K562 (cell line): ENCODE measurements around the gene GJC2. TPM values are rescaled to one million over a fixed set of nuclear protein-coding genes. Genes with fewer than 3 reads are reported as not detected.

Experiments used
- ARID2 ChIP-seq: fragments of 450-650 bp; IDR thresholded peaks from 2 replicates; pipeline ENCODE4 v1.6.1; 2017; ENCODE audit warnings: antibody characterized with exemption, mild to moderate bottlenecking
- ATF7 ChIP-seq: fragments of 450-650 bp; IDR thresholded peaks from 2 replicates; pipeline ENCODE4 v1.7.1; 2014; ENCODE audit warnings: mild to moderate bottlenecking, moderate library complexity
- CAMTA2 ChIP-seq: fragments of 250-450 bp; sonication (Bioruptor Pico); conservative IDR thresholded peaks from 2 replicates; pipeline ENCODE4 v1.5.1; 2022
- FIP1L1 ChIP-seq: fragments of 200-400 bp; formaldehyde crosslinking; IDR thresholded peaks from 2 replicates; pipeline ENCODE4 v1.6.1; 2018; ENCODE audit warnings: mild to moderate bottlenecking, low read depth, low read length; ENCODE audit not compliant: poor library complexity, severe bottlenecking
- JUN ChIP-seq, 2 experiments: sonication (generic) in 1 of 2; formaldehyde crosslinking in 1 of 2; IDR thresholded peaks; 2 replicates each; pipeline versions ENCODE4 v1.6.1 to v1.8.0; 2012 to 2022; ENCODE audit warnings: borderline replicate concordance in 2 of 2, mild to moderate bottlenecking in 2 of 2, improper control_type of control experiment in 1 of 2, low read depth in 1 of 2, low read length in 1 of 2, missing genetic modification reagents in 1 of 2
- MAZ ChIP-seq, 2 experiments: fragments of 450-650 bp in 1 of 2; sonication (generic) in 1 of 2; formaldehyde crosslinking; IDR thresholded peaks in 1 of 2; conservative IDR thresholded peaks in 1 of 2; 2 replicates each; pipeline versions ENCODE4 v1.4.0 to v1.5.0; 2020; ENCODE audit warnings: mild to moderate bottlenecking in 1 of 2, missing genetic modification reagents in 1 of 2
- MTA2 ChIP-seq: fragments of 450-650 bp; IDR thresholded peaks from 2 replicates; pipeline ENCODE4 v1.6.1; 2016; ENCODE audit warnings: low read depth
- PHF8 ChIP-seq: fragments of 200-600 bp; sonication (generic); IDR thresholded peaks from 2 replicates; pipeline ENCODE4 v1.6.1; 2012; ENCODE audit warnings: mixed run types, mild to moderate bottlenecking, inconsistent platforms, low read length, moderate library complexity, borderline replicate concordance
- PTRF ChIP-seq: fragments of 450-650 bp; IDR thresholded peaks from 2 replicates; pipeline ENCODE4 v1.6.1; 2016; ENCODE audit warnings: mild to moderate bottlenecking, missing genetic modification characterization, missing compliant biosample characterization
- PYGO2 ChIP-seq: fragments of 450-650 bp; IDR thresholded peaks from 2 replicates; pipeline ENCODE4 v1.6.1; 2016; ENCODE audit warnings: mild to moderate bottlenecking, missing genetic modification characterization, moderate library complexity, missing compliant biosample characterization
- SMAD3 ChIP-seq: fragments of 450-650 bp; formaldehyde crosslinking; conservative IDR thresholded peaks from 2 replicates; pipeline ENCODE4 v1.4.0; 2020; ENCODE audit warnings: mild to moderate bottlenecking
- TSC22D4 ChIP-seq: fragments of 450-650 bp; IDR thresholded peaks from 2 replicates; pipeline ENCODE4 v1.6.1; 2016; ENCODE audit warnings: missing genetic modification characterization, missing biosample characterization, control low read depth
- ZNF644 ChIP-seq: fragments of 200-800 bp; sonication (Bioruptor generic); IDR thresholded peaks from 2 replicates; pipeline ENCODE4 v1.6.1; 2016; ENCODE audit warnings: low read depth, missing genetic modification characterization, missing compliant biosample characterization
- ZNF764 ChIP-seq: fragments of 250-450 bp; sonication (Bioruptor Pico); IDR thresholded peaks from 2 replicates; pipeline ENCODE4 v1.4.0; 2020; ENCODE audit warnings: low read depth, mild to moderate bottlenecking, moderate library complexity
- ZNF77 ChIP-seq: fragments of 250-450 bp; sonication (Bioruptor Pico); IDR thresholded peaks from 2 replicates; pipeline ENCODE4 v1.5.0; 2020
- ZNF79 ChIP-seq: fragments of 250-450 bp; sonication (Bioruptor Pico); IDR thresholded peaks from 2 replicates; pipeline ENCODE4 v1.4.0; 2020; ENCODE audit warnings: low read depth, mild to moderate bottlenecking, moderate library complexity
- ZSCAN32 ChIP-seq: fragments of 450-650 bp; formaldehyde crosslinking; IDR thresholded peaks from 2 replicates; pipeline ENCODE4 v1.4.0; 2020; ENCODE audit warnings: mild to moderate bottlenecking, moderate library complexity
- polyA plus RNA-seq, 8 experiments: library from polyadenylated mRNA; depleted of rRNA in 4 of 8; stranded (reverse) in 5 of 8; unstranded in 3 of 8; fragments of >200 nt; fragmentation: Nextera tagmentation in 2 of 8; fragmentation: Illumina TruSeq in 1 of 8; extraction: Ambion mirVana in 2 of 8; extraction: Trizol in 1 of 8; gene quantifications; 2 replicates each; pipeline versions ENCODE4 v1.2.1 to v1.2.3, GENCODE V29; 2011 to 2014; ENCODE audit warnings: inconsistent platforms in 1 of 8, missing spikeins in 1 of 8
- total RNA-seq, 7 experiments: library from RNA; depleted of rRNA in 6 of 7; stranded (reverse); fragments of >200 nt in 6 of 7; fragmentation: Illumina TruSeq in 2 of 7; extraction: Trizol in 2 of 7; gene quantifications; 2 replicates each; pipeline versions ENCODE4 v1.2.1 to v1.2.3, GENCODE V29; 2011 to 2021; ENCODE audit warnings: low replicate concordance in 1 of 7
- TF ChIP-seq, protein P1 (sequence below): conservative IDR thresholded peaks from 2 replicates; pipeline ENCODE4 v1.6.1; 2011; ENCODE audit warnings: low read depth, mild to moderate bottlenecking, low read length; ENCODE audit not compliant: control insufficient read depth
- TF ChIP-seq, protein P2 (sequence below): fragments of 450-650 bp; conservative IDR thresholded peaks from 2 replicates; pipeline ENCODE4 v1.6.1; 2016; ENCODE audit warnings: missing genetic modification characterization, low read depth, mild to moderate bottlenecking, control low read depth, missing compliant biosample characterization

GJC2 gene
- total and polyA plus RNA-seq, 9 of the 15 experiments (the other 6 are each of a cell fraction or from before 2014, with no cell fraction given) = 0.03 to 0.62 (median 0.11) TPM; not detected in 2

DNA sequence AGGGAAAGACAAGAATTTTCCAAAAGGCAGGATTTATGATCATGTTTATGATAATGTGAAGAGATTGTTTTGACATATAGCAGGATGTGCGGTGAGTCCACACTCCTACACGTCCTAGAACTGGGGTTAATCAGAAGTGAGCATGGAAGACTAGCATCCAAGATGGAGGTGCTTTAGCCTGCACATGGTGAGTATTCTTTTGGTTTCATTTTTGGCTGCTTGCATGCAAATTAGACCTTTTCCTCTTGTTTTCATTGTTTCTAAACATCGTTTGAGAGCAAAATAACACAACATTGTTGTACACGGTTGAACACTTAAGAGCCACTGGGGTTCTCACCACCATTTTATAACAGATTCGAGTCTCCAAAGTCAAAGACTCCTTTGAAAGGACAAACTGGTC is 24.5 kb upstream of the GJC2 start (continued):
- TF ChIP-seq, protein P1, sequence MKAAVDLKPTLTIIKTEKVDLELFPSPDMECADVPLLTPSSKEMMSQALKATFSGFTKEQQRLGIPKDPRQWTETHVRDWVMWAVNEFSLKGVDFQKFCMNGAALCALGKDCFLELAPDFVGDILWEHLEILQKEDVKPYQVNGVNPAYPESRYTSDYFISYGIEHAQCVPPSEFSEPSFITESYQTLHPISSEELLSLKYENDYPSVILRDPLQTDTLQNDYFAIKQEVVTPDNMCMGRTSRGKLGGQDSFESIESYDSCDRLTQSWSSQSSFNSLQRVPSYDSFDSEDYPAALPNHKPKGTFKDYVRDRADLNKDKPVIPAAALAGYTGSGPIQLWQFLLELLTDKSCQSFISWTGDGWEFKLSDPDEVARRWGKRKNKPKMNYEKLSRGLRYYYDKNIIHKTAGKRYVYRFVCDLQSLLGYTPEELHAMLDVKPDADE = no peak
- TF ChIP-seq MTA2 (no peak), SMAD3 (CRISPR knock-in tag) (peak; percentile 68; the same call in 1 of the 2 replicates), PYGO2 (tag) (no peak), JUN (IDR thresholded peaks at IDR 0.05; ENCODE audit: borderline replicate concordance, low read depth, low read length) (no peak), JUN (CRISPR knock-in tag; IDR thresholded peaks at IDR 0.05; ENCODE audit: borderline replicate concordance) (no peak), MAZ (CRISPR knock-in tag; conservative IDR thresholded peaks at IDR 0.05 in 1 of 2, IDR thresholded peaks at IDR 0.05 in 1 of 2) (no peak), ARID2 (no peak), ZNF764 (CRISPR knock-in tag) (no peak), ZNF77 (CRISPR knock-in tag) (no peak), ZSCAN32 (CRISPR knock-in tag) (no peak), PTRF (tag) (peak; percentile 90), FIP1L1 (no peak), PHF8 (no peak), ZNF79 (0 out of 2 replicates have a peak, but pooled peaks have one; percentile 50), TSC22D4 (tag) (no peak), CAMTA2 (CRISPR knock-in tag) (no peak), ZNF644 (tag) (peak; percentile 81; the same call in 1 of the 2 replicates), ATF7 (no peak)
- TF ChIP-seq, protein P2, sequence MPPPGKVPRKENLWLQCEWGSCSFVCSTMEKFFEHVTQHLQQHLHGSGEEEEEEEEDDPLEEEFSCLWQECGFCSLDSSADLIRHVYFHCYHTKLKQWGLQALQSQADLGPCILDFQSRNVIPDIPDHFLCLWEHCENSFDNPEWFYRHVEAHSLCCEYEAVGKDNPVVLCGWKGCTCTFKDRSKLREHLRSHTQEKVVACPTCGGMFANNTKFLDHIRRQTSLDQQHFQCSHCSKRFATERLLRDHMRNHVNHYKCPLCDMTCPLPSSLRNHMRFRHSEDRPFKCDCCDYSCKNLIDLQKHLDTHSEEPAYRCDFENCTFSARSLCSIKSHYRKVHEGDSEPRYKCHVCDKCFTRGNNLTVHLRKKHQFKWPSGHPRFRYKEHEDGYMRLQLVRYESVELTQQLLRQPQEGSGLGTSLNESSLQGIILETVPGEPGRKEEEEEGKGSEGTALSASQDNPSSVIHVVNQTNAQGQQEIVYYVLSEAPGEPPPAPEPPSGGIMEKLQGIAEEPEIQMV (tag) = 0 out of 2 replicates have a peak, but pooled peaks have one; percentile 43
